Common myeloid progenitor, CD34-positive (primary cell): ENCODE measurements around the gene CEP70.
"Not testable (repeated sequence)": the region's sequence is repeated elsewhere in the genome, so short reads cannot be mapped to it uniquely, and the experiment has no call there.

Experiments used
- CTCF ChIA-PET: fragments of 350-600 bp; sonication (Branson Sonifier 250); formaldehyde crosslinking; loops from one replicate; lab custom pipeline; 2021; ENCODE audit warnings: antibody characterized with exemption; lab: Charles Lee
- POLR2A ChIA-PET: fragments of 350-600 bp; sonication (Branson Sonifier 250); formaldehyde crosslinking; loops from one replicate; lab custom pipeline; 2021; ENCODE audit warnings: antibody characterized with exemption; lab: Charles Lee
- DNase-seq, 3 donors: peaks; one replicate each; pipeline versions ENCODE4 v3.0.0 to v3.0.0-alpha.2; 2013
- H3K27ac ChIP-seq, 2 experiments: 1 replicate in 1 of 2; 2 replicates in 1 of 2; pipeline ENCODE4 v1.7.0; 2013; ENCODE audit warnings: inconsistent platforms in 2 of 2, low read length in 2 of 2, mild to moderate bottlenecking in 2 of 2, low read depth in 1 of 2, moderate library complexity in 1 of 2; ENCODE audit not compliant: severe bottlenecking in 2 of 2, insufficient read depth in 1 of 2, poor library complexity in 1 of 2
- H3K27me3 ChIP-seq, 5 experiments: replicated peaks in 2 of 5; 1 replicate in 3 of 5; 2 replicates in 2 of 5; pipeline versions ENCODE4 v1.6.1 to v1.7.0; 2013; ENCODE audit warnings: low read length in 4 of 5, mild to moderate bottlenecking in 2 of 5, moderate library complexity in 2 of 5, inconsistent platforms in 1 of 5; ENCODE audit not compliant: insufficient read depth in 5 of 5, control insufficient read depth in 4 of 5
- H3K36me3 ChIP-seq, 4 experiments: 1 replicate in 2 of 4; 2 replicates in 2 of 4; pipeline versions ENCODE4 v1.6.1 to v1.7.0; 2013; ENCODE audit warnings: low read length in 3 of 4, control low read depth in 1 of 4, mild to moderate bottlenecking in 1 of 4; ENCODE audit not compliant: control insufficient read depth in 4 of 4, insufficient read depth in 4 of 4
- H3K4me1 ChIP-seq, 4 experiments: 1 replicate in 3 of 4; 2 replicates in 1 of 4; pipeline versions ENCODE4 v1.6.1 to v1.7.1; 2013; ENCODE audit warnings: low read length in 3 of 4, mild to moderate bottlenecking in 3 of 4, control low read depth in 1 of 4, inconsistent platforms in 1 of 4, moderate library complexity in 1 of 4; ENCODE audit not compliant: control insufficient read depth in 4 of 4, insufficient read depth in 4 of 4; ENCODE audit errors: control extremely low read depth in 1 of 4
- H3K4me3 ChIP-seq, 7 experiments: 1 replicate in 4 of 7; 2 replicates in 3 of 7; pipeline versions ENCODE4 v1.5.1 to v1.7.0; 2013; ENCODE audit warnings: mild to moderate bottlenecking in 7 of 7, low read length in 6 of 7, moderate library complexity in 6 of 7, inconsistent platforms in 2 of 7, low read depth in 2 of 7, control low read depth in 1 of 7; ENCODE audit not compliant: insufficient read depth in 4 of 7, control insufficient read depth in 1 of 7; ENCODE audit errors: extremely low read depth in 1 of 7
- H3K9me3 ChIP-seq, 5 experiments: 1 replicate in 4 of 5; 2 replicates in 1 of 5; pipeline versions ENCODE4 v1.6.1 to v1.7.1; 2013; ENCODE audit warnings: low read length in 4 of 5, mild to moderate bottlenecking in 2 of 5, inconsistent platforms in 1 of 5, low read depth in 1 of 5, moderate library complexity in 1 of 5; ENCODE audit not compliant: control insufficient read depth in 4 of 5, insufficient read depth in 2 of 5; ENCODE audit errors: control extremely low read depth in 1 of 5
- WGBS: methylation state at CpG from one replicate; pipeline ENCODE4 v1.1.5; 2013; ENCODE audit not compliant: insufficient coverage; 5-methylcytosine and 5-hydroxymethylcytosine counted together

CEP70 gene

DNA sequence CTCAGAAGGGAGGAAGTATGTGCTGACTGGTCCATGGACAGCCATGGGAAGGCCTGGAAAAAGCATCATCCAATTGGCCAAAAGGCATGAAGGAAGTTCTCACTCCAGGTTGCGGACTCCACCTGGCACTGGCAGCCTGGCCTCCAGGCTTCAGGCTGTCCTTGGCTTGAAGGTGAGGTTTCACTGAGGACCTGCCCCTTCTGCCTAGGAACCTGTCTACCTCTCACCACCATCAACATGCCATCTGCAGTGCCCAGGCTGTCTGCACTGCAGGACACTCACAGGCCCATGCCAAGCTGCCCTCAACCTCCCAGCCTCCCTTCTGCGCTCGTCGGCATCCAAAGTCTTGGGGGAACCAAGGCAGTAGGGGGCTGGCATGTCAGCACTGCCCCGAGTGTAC is 51.1 kb downstream of the CEP70 start:
- Histone ChIP-seq H3K4me1 (no peaks in the 10 kb centered on the region), H3K36me3 (peaks cover 6 to 85% (median 26%) of the 10 kb centered on the region in 4 experiments), H3K27me3 (no peaks in the 10 kb centered on the region), H3K27ac (no peak overlapping the region), H3K9me3 (peaks cover 13 to 92% (median 30%) of the 10 kb centered on the region in 5 experiments), H3K4me3 (peak overlapping the region in 1 of 7 experiments; percentile 55)
- ChIA-PET CTCF (interaction anchor here (1.1 kb wide), 1 partner anchor 380 kb away, joined by 3 read pairs; no protein-coding TSS in a partner anchor), POLR2A (interaction anchor here (0.6 kb wide), 1 partner anchor 26 kb away, joined by 3 read pairs; no protein-coding TSS in a partner anchor)
- DNase-seq: no peak
- 100% methylated on average over 1 of the region's 5 CpGs for WGBS

DNA sequence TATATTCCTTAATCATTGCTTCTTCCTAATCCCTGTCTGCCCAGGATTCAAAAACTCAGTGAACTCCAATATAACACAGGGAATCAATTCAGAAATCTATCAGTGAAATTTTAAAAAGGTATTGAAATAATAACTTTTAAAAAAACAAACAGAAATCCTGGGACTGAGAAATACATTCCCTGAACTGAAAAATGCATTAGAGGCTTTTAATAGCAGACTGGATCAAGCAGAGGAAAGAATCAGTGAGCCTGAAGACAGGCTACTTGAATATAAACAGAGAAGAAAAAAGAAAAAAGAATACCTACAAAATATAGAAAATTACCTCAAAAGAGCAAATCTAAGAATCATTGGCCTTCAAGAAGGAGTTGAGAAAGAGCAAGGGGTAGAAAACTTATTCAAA is 54.7 kb downstream of the CEP70 start:
- Histone ChIP-seq H3K27me3 (no peaks in the 10 kb centered on the region), H3K9me3 (peaks cover 9 to 66% (median 25%) of the 10 kb centered on the region in 5 experiments), H3K4me1 (no peaks in the 10 kb centered on the region), H3K4me3 (no peak overlapping the region), H3K36me3 (peaks cover 0 to 64% (median 20%) of the 10 kb centered on the region in 4 experiments), H3K27ac (no peak overlapping the region)
- peak in 2 of 3 donors; percentile 24 to 35 for DNase-seq
- ChIA-PET CTCF (interaction anchor here (1.2 kb wide), 1 partner anchor 11 kb away, joined by 3 read pairs; no protein-coding TSS in a partner anchor), POLR2A (no interaction called here)

DNA sequence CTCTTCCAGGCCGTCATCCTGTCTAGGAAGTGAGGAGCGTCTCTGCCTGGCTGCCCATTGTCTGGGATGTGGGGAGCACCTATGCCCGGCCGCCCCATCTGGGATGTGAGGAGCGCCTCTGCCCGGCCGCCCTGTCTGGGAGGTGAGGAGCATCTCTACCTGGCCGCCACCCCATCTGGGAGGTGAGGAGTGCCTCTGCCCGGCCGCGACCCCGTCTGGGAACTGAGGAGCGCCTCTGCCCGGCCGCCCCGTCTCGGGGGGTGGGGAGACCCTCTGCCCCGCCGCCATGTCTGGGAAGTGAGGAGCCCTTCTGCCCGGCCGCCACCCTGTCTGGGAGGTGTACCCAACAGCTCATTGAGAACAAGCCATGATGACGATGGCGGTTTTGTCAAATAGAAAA is 72.6 kb downstream of the CEP70 start:
- H3K36me3 ChIP-seq: peaks cover 0 to 33% (median 8%) of the 10 kb centered on the region in 4 experiments
- CTCF ChIA-PET, H3K4me3 ChIP-seq, DNase-seq, H3K4me1 ChIP-seq, H3K27me3 ChIP-seq, POLR2A ChIA-PET, H3K27ac ChIP-seq: not testable (repeated sequence)
- peaks cover 0 to 13% (median 2%) of the 10 kb centered on the region in 5 experiments for H3K9me3 ChIP-seq
- 94% methylated on average over 19 of the region's 23 CpGs for WGBS

DNA sequence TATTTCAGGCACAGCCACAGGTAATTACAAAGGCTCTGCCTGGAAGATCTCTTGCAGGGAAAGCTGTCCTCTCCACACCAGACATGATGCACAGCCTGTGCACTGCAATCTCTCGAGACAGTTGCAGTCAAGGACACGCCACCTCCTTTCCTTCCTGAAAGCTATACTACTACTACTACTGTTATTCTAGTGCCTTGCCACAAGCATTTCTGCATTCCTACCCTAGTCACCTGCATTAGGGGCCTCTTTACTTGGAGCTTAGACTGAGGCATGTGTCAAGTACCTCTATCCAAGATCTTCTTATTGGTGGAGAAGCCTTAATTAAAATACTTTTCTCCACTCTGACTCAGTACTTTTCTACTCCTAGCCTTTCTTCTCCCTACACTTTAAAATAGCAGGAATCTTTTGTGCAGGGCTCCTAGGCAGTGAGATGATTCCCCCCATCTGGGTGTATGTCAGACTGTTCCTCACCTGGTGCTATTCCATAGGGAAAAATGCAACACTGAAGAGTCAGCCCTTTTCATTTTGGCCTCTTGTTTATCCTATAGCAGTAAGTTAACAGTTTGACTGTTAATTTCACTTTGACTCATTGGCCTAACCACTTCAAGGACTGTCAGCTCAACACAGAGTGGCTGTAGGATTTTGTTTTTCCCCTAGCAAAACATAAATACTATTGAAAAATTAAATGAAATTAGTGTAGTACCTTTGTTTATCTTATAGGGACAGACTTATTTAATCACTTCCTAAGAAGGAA is 80.8 kb downstream of the CEP70 start:
- no peaks in the 10 kb centered on the region for H3K4me1 ChIP-seq
- DNase-seq: no peak
- ChIA-PET POLR2A (no interaction called here), CTCF (no interaction called here)
- H3K9me3 ChIP-seq: peaks cover 0 to 6% (median 2%) of the 10 kb centered on the region in 5 experiments
- no peak overlapping the region for H3K27ac ChIP-seq
- peaks cover 0 to 24% (median 10%) of the 10 kb centered on the region in 4 experiments for H3K36me3 ChIP-seq
- WGBS: 100% methylated on average over 1 of the region's 2 CpGs
- H3K4me3 ChIP-seq: no peak overlapping the region
- H3K27me3 ChIP-seq: no peaks in the 10 kb centered on the region

DNA sequence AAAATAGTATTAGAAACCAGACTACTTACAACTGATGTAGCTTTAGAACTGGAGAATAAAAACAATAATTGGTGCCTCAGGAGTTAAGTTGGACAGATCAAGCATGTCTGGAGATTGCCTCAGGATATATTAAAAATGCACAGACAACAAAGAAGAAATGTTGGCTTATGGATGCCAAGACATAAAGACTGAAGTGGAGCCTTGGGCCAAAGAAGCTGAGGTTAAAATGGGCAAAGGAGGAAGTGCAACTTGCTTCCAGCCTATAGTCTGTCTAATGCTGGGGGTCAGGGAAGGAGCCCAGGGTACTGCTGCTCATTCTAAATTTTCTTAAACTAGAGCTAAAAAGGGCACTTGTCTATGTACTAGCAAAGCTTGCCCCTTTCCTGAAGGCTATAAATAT is 82.1 kb downstream of the CEP70 start:
- H3K36me3 ChIP-seq: peaks cover 0 to 14% (median 6%) of the 10 kb centered on the region in 4 experiments
- ChIA-PET CTCF (no interaction called here), POLR2A (interaction anchor here (0.6 kb wide), 1 partner anchor 51 kb away, joined by 5 read pairs; no protein-coding TSS in a partner anchor)
- DNase-seq: no peak
- no peak overlapping the region for H3K27ac ChIP-seq
- peaks cover 0 to 1% (median 0%) of the 10 kb centered on the region in 5 experiments for H3K9me3 ChIP-seq
- H3K4me3 ChIP-seq: no peak overlapping the region
- no peaks in the 10 kb centered on the region for H3K27me3 ChIP-seq
- H3K4me1 ChIP-seq: no peaks in the 10 kb centered on the region

DNA sequence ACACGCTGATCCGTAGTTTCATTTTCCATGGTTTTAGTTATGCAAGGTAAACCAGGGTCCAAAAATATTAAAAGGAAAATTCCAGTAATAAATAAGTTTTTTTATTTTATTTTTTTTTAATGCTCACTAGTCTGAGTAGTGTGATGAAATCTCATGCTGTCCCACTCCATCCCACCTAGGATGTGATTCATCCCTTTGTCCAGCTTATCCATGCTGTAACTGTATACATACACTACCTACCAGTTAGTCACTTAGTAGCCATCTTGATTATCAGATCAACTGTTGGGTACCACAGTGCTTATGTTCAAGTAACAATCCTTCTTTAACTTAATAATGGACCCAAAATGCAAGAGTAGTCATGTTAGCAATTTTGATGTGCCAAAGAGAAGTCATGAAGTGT is 84.5 kb downstream of the CEP70 start:
- H3K36me3 ChIP-seq: peaks cover 0 to 11% (median 7%) of the 10 kb centered on the region in 4 experiments
- POLR2A ChIA-PET: no interaction called here
- no peaks in the 10 kb centered on the region for H3K4me1 ChIP-seq
- no peak overlapping the region for H3K4me3 ChIP-seq
- CTCF ChIA-PET: no interaction called here
- no CpG with 5 or more reads among the region's 2 CpGs for WGBS
- H3K27ac ChIP-seq: no peak overlapping the region
- H3K9me3 ChIP-seq: peaks cover 0 to 1% (median 0%) of the 10 kb centered on the region in 5 experiments
- no peak for DNase-seq
- no peaks in the 10 kb centered on the region for H3K27me3 ChIP-seq

DNA sequence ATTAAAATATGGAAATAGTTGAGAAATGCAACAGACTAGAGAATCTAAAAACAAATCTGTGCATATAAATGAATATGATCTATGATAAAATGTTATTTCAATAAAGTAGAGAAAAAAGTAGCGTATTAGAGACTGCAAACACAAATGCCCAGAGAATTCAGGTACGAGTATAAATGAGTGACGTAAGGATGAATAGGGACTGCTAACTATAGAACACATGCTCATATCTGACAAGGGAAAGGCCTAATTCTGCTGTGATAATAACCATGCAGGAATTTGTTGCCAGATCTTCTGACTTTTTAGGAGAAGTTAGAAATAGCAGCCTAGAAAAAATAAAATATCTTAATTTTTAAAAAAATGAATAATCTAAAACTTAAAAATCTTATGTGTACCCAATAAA is 86.5 kb downstream of the CEP70 start:
- peaks cover 0 to 14% (median 8%) of the 10 kb centered on the region in 4 experiments for H3K36me3 ChIP-seq
- DNase-seq: no peak
- no peaks in the 10 kb centered on the region for H3K9me3 ChIP-seq
- ChIA-PET CTCF (no interaction called here), POLR2A (no interaction called here)
- H3K27ac ChIP-seq: no peak overlapping the region
- 96% methylated on average over 3 of the region's 3 CpGs for WGBS
- H3K4me1 ChIP-seq: no peaks in the 10 kb centered on the region
- H3K4me3 ChIP-seq: no peak overlapping the region
- no peaks in the 10 kb centered on the region for H3K27me3 ChIP-seq
